GM23248 (cell line): ENCODE measurements around the gene CFP.

ENCODE experiments used
- EZH2 ChIP-seq: fragments of 200-600 bp; sonication (generic); IDR thresholded peaks from 2 replicates; pipeline ENCODE4 v1.6.1; 2018; ENCODE audit warnings: antibody characterized with exemption, mild to moderate bottlenecking; ENCODE audit not compliant: insufficient read depth, poor library complexity, severe bottlenecking
- EZH2phosphoT487 ChIP-seq: fragments of 200-600 bp; sonication (generic); IDR thresholded peaks from 2 replicates; pipeline ENCODE4 v1.6.1; 2018; ENCODE audit warnings: antibody characterized with exemption, moderate library complexity, mild to moderate bottlenecking, low read depth; ENCODE audit not compliant: insufficient read depth

DNA sequence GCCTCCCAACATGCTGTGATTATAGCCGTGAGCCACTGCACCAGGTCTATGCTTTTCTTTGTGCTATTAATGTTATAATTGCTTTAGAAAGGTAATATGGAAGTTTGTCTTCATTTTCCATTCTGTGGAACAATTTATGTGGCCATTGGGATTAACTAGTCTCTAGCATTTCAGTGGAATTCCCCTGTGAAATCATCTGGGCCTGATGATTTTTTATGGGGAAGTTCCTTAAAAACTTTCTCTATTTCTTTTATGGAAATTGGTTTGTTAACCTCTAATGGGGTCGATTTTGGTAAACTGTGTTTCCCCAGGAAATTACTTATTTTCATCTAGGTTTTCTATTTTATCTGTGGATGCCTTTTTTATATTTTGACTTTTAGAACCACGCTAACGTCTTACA, 36.2 kb downstream of the CFP start:
- TF ChIP-seq EZH2phosphoT487 (no peak), EZH2 (no peak)
